ENCODE data around the gene KLHL36. TPM values are rescaled to one million over a fixed set of nuclear protein-coding genes. Genes with fewer than 3 reads are reported as not detected.

Gene KLHL36
- total RNA-seq, 1 experiment from 2014 or later, result 46.0 TPM

- H3K36me3 ChIP-seq (ENCODE audit: control insufficient read depth, insufficient read depth, low read length), result no peaks in the 10 kb centered on the region; the same call in 1 of the 2 replicates
- H3K4me1 ChIP-seq (ENCODE audit: control insufficient read depth, insufficient read depth, low read length), result peaks cover 24% of the 10 kb centered on the region
- ChIA-PET POLR2A (no interaction called here), CTCF (no interaction called here)
- BruUV-seq (replicated peaks), result no TSS peak
- in situ Hi-C loops (cut with HindIII; ENCODE audit: low pct_unique_long_range_greater_than_20kb, low sequenced_read_pairs) (no loop called here), intact Hi-C loops (cut with micrococcal nuclease; ENCODE audit: unreplicated experiment) (no loop called here)
- ATAC-seq, result no peak
- TF ChIP-seq POLR2AphosphoS5 (IDR thresholded peaks at IDR 0.05; ENCODE audit: low read depth, low read length), result no peak
- TF ChIP-seq REST (IDR thresholded peaks at IDR 0.05; ENCODE audit: insufficient read depth in 1 of 2, low read depth in 2 of 2, low read length in 1 of 2), result no peak
- no peak for TF ChIP-seq SIN3A (IDR thresholded peaks at IDR 0.05; ENCODE audit: borderline replicate concordance, insufficient read depth, low read depth, low read length)
- TF ChIP-seq TCF7L2 (IDR thresholded peaks at IDR 0.05; ENCODE audit: low read depth, low read length), result no peak
- no peaks in the 10 kb centered on the region for H3K9me3 ChIP-seq (ENCODE audit: control insufficient read depth, insufficient read depth, low read depth, low read length)
- no peaks in the 10 kb centered on the region for H3K27me3 ChIP-seq (ENCODE audit: control insufficient read depth, insufficient read depth, low read length)
- no peak for DNase-seq (ENCODE audit: low read depth, low spot score)
- no peak overlapping the region for H3K4me3 ChIP-seq (ENCODE audit: low read depth in 2 of 2, low read length in 2 of 2)
- H3K27ac ChIP-seq (ENCODE audit: low read length), result no peak overlapping the region
Observed at GRCh38 chr16:84608282-84608681, 40.0 kb upstream of the KLHL36 start.

GRCh38 chr16:84609563-84610177, 38.6 kb upstream of the KLHL36 start:
- CTCF ChIA-PET, result no interaction called here
- no peak for DNase-seq (ENCODE audit: low read depth, low spot score)
- BruUV-seq (replicated peaks), result no TSS peak
- no peak for ATAC-seq
- no peaks in the 10 kb centered on the region for H3K27me3 ChIP-seq (ENCODE audit: control insufficient read depth, insufficient read depth, low read length)
- in situ Hi-C loops (cut with HindIII; ENCODE audit: low pct_unique_long_range_greater_than_20kb, low sequenced_read_pairs) (no loop called here), intact Hi-C loops (cut with micrococcal nuclease; ENCODE audit: unreplicated experiment) (no loop called here)
- H3K4me1 ChIP-seq (ENCODE audit: control insufficient read depth, insufficient read depth, low read length), result peaks cover 23% of the 10 kb centered on the region
- H3K27ac ChIP-seq (ENCODE audit: low read length), result no peak overlapping the region
- H3K4me3 ChIP-seq (ENCODE audit: low read depth in 2 of 2, low read length in 2 of 2), result no peak overlapping the region
- TF ChIP-seq TCF7L2 (IDR thresholded peaks at IDR 0.05; ENCODE audit: low read depth, low read length) (no peak), SIN3A (IDR thresholded peaks at IDR 0.05; ENCODE audit: borderline replicate concordance, insufficient read depth, low read depth, low read length) (no peak), CTCF (IDR thresholded peaks at IDR 0.05) (no peak), POLR2AphosphoS5 (IDR thresholded peaks at IDR 0.05; ENCODE audit: low read depth, low read length) (no peak), REST (IDR thresholded peaks at IDR 0.05; ENCODE audit: insufficient read depth in 1 of 2, low read depth in 2 of 2, low read length in 1 of 2) (no peak)
- no peaks in the 10 kb centered on the region; the same call in 1 of the 2 replicates for H3K36me3 ChIP-seq (ENCODE audit: control insufficient read depth, insufficient read depth, low read length)
- POLR2A ChIA-PET, result no interaction called here
- H3K9me3 ChIP-seq (ENCODE audit: control insufficient read depth, insufficient read depth, low read depth, low read length), result no peaks in the 10 kb centered on the region
